Astrocyte of the hippocampus (primary cell): ENCODE results near the gene FIGN.

Source experiments
- DNase-seq: peaks from one replicate; pipeline ENCODE4 v3.0.0; 2011; ENCODE audit warnings: low read depth, low spot score

The FIGN gene, protein sequence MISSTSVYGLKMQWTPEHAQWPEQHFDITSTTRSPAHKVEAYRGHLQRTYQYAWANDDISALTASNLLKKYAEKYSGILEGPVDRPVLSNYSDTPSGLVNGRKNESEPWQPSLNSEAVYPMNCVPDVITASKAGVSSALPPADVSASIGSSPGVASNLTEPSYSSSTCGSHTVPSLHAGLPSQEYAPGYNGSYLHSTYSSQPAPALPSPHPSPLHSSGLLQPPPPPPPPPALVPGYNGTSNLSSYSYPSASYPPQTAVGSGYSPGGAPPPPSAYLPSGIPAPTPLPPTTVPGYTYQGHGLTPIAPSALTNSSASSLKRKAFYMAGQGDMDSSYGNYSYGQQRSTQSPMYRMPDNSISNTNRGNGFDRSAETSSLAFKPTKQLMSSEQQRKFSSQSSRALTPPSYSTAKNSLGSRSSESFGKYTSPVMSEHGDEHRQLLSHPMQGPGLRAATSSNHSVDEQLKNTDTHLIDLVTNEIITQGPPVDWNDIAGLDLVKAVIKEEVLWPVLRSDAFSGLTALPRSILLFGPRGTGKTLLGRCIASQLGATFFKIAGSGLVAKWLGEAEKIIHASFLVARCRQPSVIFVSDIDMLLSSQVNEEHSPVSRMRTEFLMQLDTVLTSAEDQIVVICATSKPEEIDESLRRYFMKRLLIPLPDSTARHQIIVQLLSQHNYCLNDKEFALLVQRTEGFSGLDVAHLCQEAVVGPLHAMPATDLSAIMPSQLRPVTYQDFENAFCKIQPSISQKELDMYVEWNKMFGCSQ

GRCh38 chr2:163735685-163736432 is at the start of gene FIGN:
FIGN (minus strand) TSS chr2:163736008; CDS start chr2:163734927, 1,081 bp downstream.
- peak; percentile 94 for DNase-seq

- no peak for DNase-seq
Measured at GRCh38 chr2:163785162-163785561, 49.4 kb upstream of the FIGN start.

DNA sequence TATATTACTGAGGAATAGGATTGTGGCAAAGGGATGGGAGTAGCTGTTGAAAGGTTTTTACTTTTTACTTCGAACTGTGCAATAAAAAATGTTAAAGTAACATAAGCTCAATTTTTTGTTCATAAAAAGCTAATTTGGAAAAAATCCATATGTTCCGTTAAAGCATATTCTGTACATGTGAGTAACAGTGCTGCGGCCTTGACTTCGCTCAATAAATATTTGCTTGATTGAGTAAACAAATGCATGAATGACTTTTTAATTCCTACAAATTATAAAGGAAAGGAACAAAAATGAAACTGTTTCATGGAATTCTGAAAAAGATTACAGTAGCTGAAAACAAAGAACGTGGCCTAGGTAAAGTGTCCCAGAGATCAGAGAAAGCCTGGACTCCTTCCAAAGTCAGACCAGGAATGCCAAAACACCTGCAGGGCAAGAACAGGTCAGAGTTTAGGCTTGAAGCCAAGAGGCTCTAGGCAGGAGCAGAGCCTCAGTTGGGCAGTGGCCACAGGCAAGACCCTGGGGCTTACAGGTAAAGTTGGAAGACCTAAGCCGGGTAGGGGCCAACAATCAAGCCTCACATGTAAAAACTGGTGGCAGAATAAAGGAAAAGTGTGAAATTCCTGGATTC is 44.3 kb upstream of the FIGN start:
- DNase-seq = no peak

DNA sequence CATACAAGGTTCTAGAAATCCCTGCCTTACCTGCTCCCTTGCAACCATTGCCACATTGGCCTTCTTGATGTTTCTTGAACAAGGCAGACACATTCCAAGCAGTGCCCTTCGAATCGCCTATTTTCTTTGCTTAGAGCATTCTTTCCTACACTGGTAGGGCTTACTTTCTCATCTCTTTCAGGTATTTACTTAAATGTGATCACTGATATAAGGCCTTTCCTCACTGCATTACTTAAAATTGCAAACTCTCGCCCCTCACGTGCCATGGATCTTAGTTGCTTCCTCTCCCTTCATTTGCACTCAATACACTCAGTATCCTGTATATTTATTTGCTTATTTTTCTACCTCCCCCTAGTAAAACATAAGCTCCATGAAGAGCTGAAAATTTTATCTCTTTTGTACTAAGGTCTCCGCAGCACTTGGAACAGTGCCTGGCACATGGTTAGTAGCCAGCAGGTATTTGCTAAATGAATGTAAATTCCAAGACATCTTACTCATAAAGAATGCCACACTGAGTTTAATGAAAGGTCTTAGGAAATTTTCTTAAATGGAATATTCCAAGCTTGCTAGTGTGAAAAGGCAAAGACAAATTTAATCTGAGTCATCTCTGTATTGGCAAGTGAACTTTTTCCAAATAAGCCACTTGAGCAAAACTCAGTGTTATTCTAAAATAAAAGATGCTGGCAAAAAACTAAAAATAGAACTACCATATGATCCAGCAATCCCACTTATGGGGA is 42.4 kb upstream of the FIGN start:
- DNase-seq = peak; percentile 96

DNA sequence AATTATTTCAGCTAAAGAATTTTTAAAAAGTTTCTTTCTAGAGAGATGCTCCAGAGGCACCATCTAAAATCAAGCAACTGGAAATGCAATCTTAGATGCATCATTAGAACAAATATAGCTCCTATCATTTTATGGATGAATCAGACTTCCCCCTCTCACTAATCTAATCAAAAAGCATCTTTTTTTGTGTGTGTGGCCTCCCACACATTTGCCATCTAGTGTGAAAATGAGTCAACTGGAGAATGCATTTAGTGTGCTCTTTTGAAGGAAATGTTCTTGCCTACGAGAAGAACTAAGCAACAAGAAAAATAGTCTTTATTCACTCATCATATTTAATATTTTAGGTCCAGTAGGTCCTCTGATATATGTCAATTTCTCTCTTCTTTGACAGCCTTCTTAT is 39.5 kb upstream of the FIGN start:
- DNase-seq = peak; percentile 11

DNA sequence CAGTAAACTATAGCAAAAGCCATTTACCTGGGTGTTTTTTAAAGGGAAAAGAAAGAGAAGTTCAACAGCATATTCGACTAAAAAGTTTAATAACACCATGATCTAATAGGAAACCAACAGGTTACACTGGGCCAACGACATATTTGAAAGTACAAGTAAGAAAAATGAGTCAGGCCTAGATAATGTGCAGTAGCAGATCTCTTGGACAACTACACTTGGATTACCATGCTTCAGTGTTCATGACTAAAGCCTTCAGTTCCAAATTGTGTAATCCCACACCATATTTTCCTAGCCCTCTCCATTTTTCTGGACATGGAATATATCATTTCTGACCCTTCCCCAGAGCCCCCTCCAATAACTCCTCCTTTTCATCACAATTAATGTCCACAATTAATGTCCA is 39.1 kb upstream of the FIGN start:
- peak; percentile 73 for DNase-seq

DNA sequence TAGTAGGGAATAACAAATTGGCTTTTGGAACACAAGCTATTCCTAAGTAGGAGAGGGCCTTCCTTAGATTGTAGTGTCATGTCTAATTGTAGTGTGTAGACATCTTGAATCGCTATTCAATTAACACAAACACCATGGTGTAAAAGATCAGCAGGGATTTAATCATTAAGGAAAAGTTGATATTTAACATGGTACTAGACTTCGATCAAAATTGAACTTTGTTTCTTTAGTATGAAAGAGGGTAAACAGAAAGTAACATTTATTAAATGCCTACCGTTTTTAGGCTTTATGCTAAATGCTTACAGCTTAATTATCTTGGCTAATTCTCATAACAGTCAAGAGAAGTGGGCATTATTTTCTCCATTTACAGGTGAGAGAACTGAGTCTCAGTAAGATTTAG is 37.5 kb upstream of the FIGN start:
- DNase-seq = no peak

DNA sequence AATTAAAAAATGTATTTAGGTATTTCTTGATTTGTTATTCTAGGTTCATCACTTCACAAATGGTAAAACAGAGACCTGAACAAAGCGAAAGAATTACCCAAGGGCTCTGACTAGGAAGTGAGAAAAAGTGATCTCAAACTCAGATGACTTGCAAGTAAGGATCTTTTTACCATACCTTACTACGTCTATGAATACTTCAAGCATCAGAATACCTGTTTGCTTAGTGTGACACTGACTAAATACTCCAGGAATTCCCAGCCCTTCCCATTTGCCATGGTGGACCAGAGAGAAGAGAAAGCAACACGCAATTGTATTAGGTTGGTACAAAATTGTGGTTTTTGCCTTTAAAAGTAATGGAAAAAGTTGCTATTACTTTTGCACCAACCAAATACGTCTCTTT is 35.8 kb upstream of the FIGN start:
- DNase-seq = peak; percentile 13

DNA sequence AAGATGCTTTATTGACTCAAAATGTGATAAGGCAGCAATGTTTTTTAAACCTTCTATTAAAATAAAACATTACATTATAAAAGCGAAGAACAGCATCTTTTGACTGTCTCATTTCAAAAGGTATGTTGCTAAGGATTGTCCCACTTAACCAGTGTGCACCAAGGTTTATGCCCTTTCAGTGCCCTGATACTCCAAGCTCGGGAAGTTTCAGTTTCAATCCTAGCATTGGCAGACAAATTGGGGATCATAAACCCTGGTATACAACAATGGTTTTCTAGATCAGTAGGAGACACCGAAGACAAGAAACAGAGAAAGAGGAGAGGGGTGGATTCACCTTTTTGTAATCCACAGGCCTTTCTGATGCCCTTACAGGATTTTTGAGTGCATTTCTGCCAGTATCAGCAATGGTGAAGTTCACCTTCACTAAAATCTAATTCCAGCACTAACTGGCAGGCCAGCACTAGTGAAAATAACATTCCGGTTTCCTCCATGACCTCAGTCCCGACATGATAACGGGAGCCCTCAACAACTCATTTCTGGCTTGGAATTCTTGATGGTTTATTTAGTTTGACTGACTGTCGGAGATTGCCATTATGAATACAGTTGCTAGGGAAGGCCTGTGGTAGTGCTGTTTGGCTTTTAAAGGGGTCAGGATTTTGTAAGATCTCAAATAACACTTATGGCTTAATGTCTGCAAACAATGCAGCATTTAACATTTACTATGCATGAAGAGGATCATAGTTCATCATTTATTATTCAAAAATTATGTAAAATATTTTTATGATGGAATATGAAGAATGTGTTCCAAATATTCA is 33.3 kb upstream of the FIGN start:
- DNase-seq = no peak

- no peak for DNase-seq
Measured at GRCh38 chr2:163767097-163767496, 31.3 kb upstream of the FIGN start.

GRCh38 chr2:163764566-163764965 is 28.8 kb upstream of the FIGN start:
- no peak for DNase-seq

DNA sequence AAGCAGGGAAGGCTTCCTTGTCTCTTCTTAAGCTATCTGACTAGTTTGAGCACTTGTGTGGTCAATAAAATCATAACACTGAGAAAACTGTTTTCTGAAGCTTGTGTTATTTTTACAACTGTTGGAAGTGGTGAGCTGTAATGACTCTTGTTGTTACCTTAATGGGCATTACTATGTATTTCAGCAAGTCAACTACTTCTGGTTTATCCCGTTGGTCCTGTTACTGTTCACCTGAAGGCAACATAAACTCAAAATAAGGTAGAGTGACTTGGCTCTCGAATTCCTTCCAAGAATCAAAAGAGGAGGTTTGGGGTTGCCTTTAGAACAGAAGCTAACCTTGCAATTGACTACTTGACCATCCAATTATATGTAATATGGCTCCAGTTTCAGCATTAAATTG is 23.2 kb upstream of the FIGN start:
- no peak for DNase-seq

- DNase-seq = no peak
Measured at GRCh38 chr2:163757814-163758213, 22.0 kb upstream of the FIGN start.

DNA sequence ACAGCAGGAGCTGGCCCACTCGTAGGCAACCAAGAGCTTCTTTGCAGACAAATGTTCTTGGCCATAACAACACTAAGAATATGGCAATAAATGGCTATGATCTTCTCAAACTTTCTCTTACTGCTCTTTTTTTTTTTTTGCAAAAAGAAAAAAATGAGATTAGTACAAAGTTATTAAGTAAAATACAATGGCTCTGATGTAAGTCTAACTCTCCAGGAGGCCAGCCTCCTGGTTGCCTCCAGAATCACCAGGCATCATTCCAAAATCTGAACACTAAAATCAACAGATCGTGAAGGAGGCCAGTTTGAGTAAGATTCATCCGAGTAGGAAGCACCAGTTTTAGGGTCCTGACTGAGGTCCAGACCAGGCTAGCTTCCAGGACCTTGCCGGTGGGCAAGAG is 20.8 kb upstream of the FIGN start:
- DNase-seq = no peak

DNA sequence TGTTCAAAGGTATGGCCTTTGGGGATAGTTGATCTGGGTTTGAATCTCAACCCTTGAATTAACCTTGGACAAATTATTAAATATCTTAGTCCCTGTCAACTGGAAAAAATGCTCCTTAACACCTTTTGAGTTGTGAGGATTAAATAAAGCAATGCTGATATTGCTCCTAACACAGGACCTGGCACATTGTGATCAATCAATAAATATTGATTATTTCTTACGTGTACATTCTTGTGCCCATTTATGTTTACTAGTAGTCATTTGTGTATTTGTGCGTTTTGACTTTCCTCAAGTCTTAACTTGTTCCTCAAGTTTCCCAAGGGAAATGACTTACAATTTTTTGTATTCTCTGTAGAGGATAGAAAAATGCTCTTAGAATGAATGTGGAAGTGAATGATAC is 19.6 kb upstream of the FIGN start:
- DNase-seq = no peak

DNA sequence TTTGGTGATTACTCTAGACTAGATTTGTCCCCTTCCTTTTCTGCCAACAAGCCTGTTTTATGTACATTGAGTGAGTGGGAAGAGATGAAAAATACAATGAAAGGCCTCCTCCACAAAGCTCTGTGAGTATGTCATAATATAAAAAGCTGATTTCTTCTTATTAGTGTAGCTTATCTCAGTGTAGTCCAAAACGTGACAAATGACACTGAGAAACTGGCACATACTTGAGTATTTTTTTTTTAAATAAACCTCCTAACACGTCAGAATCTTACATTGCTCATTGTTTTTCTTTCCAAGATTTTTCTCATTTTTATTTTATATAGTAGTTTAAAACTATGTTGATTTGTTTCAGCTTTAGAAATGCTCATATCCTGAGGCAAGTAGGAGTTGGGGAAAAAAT is 17.9 kb upstream of the FIGN start:
- DNase-seq = no peak

DNA sequence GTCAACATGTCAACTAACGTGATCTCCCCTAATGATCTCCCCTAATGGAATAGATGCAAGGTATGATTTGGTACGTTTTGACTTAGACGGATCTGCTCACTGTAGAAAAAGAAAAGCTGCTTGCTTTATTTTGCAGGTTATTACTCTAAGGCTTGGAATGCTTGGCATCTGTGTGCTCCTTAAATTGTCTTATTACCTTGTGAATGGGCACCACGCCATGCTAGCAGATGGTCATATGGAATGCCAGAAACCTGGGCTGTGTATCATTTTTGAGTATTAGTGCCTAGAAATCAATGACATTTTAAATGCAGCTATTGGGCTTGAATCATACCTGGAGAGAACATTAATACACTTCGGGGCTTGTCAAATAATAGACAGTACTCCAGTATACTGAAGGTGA is 16.5 kb upstream of the FIGN start:
- peak; percentile 20 for DNase-seq

GRCh38 chr2:163751696-163752095 is 15.9 kb upstream of the FIGN start:
- no peak for DNase-seq

- DNase-seq = no peak
Measured at GRCh38 chr2:163748420-163748819, 12.6 kb upstream of the FIGN start.

DNA sequence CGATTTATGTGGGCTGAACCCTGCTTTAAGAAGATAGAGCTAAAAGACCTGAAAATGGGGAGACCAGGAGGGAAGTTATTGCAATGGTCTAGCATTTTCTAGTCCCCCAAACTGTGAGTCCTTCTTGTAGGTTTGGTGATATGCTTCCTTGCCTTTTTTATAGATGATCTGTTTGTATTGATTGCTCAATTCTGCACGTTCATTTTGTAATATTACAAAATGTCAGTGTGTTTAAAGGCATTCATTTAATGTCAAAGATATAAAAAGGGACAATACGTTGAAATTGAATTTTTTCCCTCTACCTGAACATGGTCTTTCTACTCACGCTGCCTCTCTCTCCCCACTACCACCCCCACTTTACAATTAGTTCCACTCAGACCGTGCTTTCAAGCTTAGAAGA is 5.6 kb upstream of the FIGN start:
- no peak for DNase-seq
